Stimulated activated effector memory CD8-positive, alpha-beta T cell treated with anti-CD3 and anti-CD28 coated beads, Interleukin-12 subunit alpha, Interleukin-12 subunit beta, amount 100 ng/mL, for 72 hours (primary cell): ENCODE measurements around the gene ETV5.

Experiments used
- ATAC-seq: fragments of 150-1000 bp; cut with Tn5 transposase; 2 replicates; pipeline ENCODE4 v1.10.0; 2021
- DNase-seq, 2 donors: peaks; one replicate each; pipeline ENCODE4 v3.0.0; 2021 to 2022; ENCODE audit warnings: low spot score in 2 of 2
- H3K27ac Mint-ChIP-seq: one replicate; pipeline ENCODE4 v1.8.0; 2022; ENCODE audit warnings: mild to moderate bottlenecking, mixed read lengths
- H3K36me3 Mint-ChIP-seq: one replicate; pipeline ENCODE4 v1.8.0; 2022; ENCODE audit warnings: mild to moderate bottlenecking, mixed read lengths
- H3K4me1 Mint-ChIP-seq: one replicate; pipeline ENCODE4 v1.8.0; 2022; ENCODE audit warnings: mixed read lengths
- H3K4me3 Mint-ChIP-seq: one replicate; pipeline ENCODE4 v1.8.0; 2022; ENCODE audit warnings: mild to moderate bottlenecking, mixed read lengths
- H3K9me3 Mint-ChIP-seq: one replicate; pipeline ENCODE4 v1.8.0; 2022; ENCODE audit warnings: mixed read lengths

The ETV5 gene

GRCh38 chr3:186093271-186093900 is 15.5 kb downstream of the ETV5 start:
- peaks cover 4% of the 10 kb centered on the region for H3K4me1 Mint-ChIP-seq
- ATAC-seq, result no peak
- DNase-seq, result no peak
- H3K36me3 Mint-ChIP-seq, result no peaks in the 10 kb centered on the region
- no peak overlapping the region for H3K4me3 Mint-ChIP-seq
- no peak overlapping the region for H3K27ac Mint-ChIP-seq
- H3K9me3 Mint-ChIP-seq, result no peaks in the 10 kb centered on the region

- Mint-ChIP-seq H3K36me3 (no peaks in the 10 kb centered on the region), H3K4me3 (no peak overlapping the region), H3K27ac (no peak overlapping the region), H3K9me3 (no peaks in the 10 kb centered on the region), H3K4me1 (no peaks in the 10 kb centered on the region)
- DNase-seq (no peak), ATAC-seq (no peak)
Observed at GRCh38 chr3:186092360-186093070, 16.4 kb downstream of the ETV5 start.

GRCh38 chr3:186090901-186091300 is 18.0 kb downstream of the ETV5 start:
- DNase-seq (no peak), ATAC-seq (no peak)
- Mint-ChIP-seq H3K27ac (no peak overlapping the region), H3K4me3 (no peak overlapping the region), H3K4me1 (no peaks in the 10 kb centered on the region), H3K36me3 (no peaks in the 10 kb centered on the region), H3K9me3 (no peaks in the 10 kb centered on the region)

GRCh38 chr3:186088335-186088734 is 20.6 kb downstream of the ETV5 start:
- Mint-ChIP-seq H3K9me3 (no peaks in the 10 kb centered on the region), H3K4me1 (no peaks in the 10 kb centered on the region), H3K4me3 (no peak overlapping the region), H3K27ac (no peak overlapping the region), H3K36me3 (no peaks in the 10 kb centered on the region)
- DNase-seq, result no peak
- no peak for ATAC-seq

GRCh38 chr3:186084264-186084663 is 24.6 kb downstream of the ETV5 start:
- Mint-ChIP-seq H3K36me3 (no peaks in the 10 kb centered on the region), H3K4me1 (no peaks in the 10 kb centered on the region), H3K4me3 (no peak overlapping the region), H3K27ac (no peak overlapping the region), H3K9me3 (no peaks in the 10 kb centered on the region)
- no peak for ATAC-seq
- no peak for DNase-seq

- H3K4me3 Mint-ChIP-seq, result no peak overlapping the region
- H3K36me3 Mint-ChIP-seq, result no peaks in the 10 kb centered on the region
- no peaks in the 10 kb centered on the region for H3K4me1 Mint-ChIP-seq
- no peaks in the 10 kb centered on the region for H3K9me3 Mint-ChIP-seq
- no peak overlapping the region for H3K27ac Mint-ChIP-seq
- no peak for DNase-seq
- ATAC-seq, result no peak
Observed at GRCh38 chr3:186083746-186084145, 25.1 kb downstream of the ETV5 start.

GRCh38 chr3:186082150-186082549 is 26.7 kb downstream of the ETV5 start:
- no peaks in the 10 kb centered on the region for H3K9me3 Mint-ChIP-seq
- DNase-seq (no peak), ATAC-seq (no peak)
- H3K27ac Mint-ChIP-seq, result no peak overlapping the region
- H3K4me3 Mint-ChIP-seq, result no peak overlapping the region
- no peaks in the 10 kb centered on the region for H3K4me1 Mint-ChIP-seq
- H3K36me3 Mint-ChIP-seq, result no peaks in the 10 kb centered on the region

GRCh38 chr3:186081678-186082077 is 27.2 kb downstream of the ETV5 start:
- no peak overlapping the region for H3K27ac Mint-ChIP-seq
- H3K36me3 Mint-ChIP-seq, result no peaks in the 10 kb centered on the region
- H3K4me1 Mint-ChIP-seq, result no peaks in the 10 kb centered on the region
- ATAC-seq, result no peak
- H3K9me3 Mint-ChIP-seq, result no peaks in the 10 kb centered on the region
- DNase-seq, result no peak
- H3K4me3 Mint-ChIP-seq, result no peak overlapping the region

GRCh38 chr3:186080849-186081438 is 27.9 kb downstream of the ETV5 start:
- DNase-seq, result no peak

GRCh38 chr3:186079925-186080324 is 29.0 kb downstream of the ETV5 start:
- ATAC-seq (no peak), DNase-seq (no peak)
- Mint-ChIP-seq H3K36me3 (no peaks in the 10 kb centered on the region), H3K4me3 (no peak overlapping the region), H3K27ac (no peak overlapping the region), H3K4me1 (no peaks in the 10 kb centered on the region), H3K9me3 (peaks cover 2% of the 10 kb centered on the region)

More at GRCh38 chr3:186080849-186081438, 27.9 kb downstream of the ETV5 start:
- H3K4me3 Mint-ChIP-seq, result no peak overlapping the region
- H3K27ac Mint-ChIP-seq, result no peak overlapping the region
- ATAC-seq, result no peak
- H3K9me3 Mint-ChIP-seq, result no peaks in the 10 kb centered on the region
- H3K4me1 Mint-ChIP-seq, result no peaks in the 10 kb centered on the region
- H3K36me3 Mint-ChIP-seq, result no peaks in the 10 kb centered on the region

- Mint-ChIP-seq H3K4me1 (no peaks in the 10 kb centered on the region), H3K4me3 (no peak overlapping the region), H3K9me3 (peaks cover 2% of the 10 kb centered on the region), H3K36me3 (no peaks in the 10 kb centered on the region), H3K27ac (no peak overlapping the region)
- DNase-seq, result no peak
- no peak for ATAC-seq
Observed at GRCh38 chr3:186077466-186077865, 31.4 kb downstream of the ETV5 start.

- no peaks in the 10 kb centered on the region for H3K4me1 Mint-ChIP-seq
- DNase-seq, result no peak
- no peak overlapping the region for H3K27ac Mint-ChIP-seq
- H3K9me3 Mint-ChIP-seq, result peaks cover 2% of the 10 kb centered on the region
- H3K4me3 Mint-ChIP-seq, result no peak overlapping the region
- no peaks in the 10 kb centered on the region for H3K36me3 Mint-ChIP-seq
- no peak for ATAC-seq
Observed at GRCh38 chr3:186075931-186076567, 32.8 kb downstream of the ETV5 start.

GRCh38 chr3:186075489-186075888 is 33.4 kb downstream of the ETV5 start:
- ATAC-seq, result no peak
- H3K27ac Mint-ChIP-seq, result no peak overlapping the region

GRCh38 chr3:186073641-186074040 is 35.2 kb downstream of the ETV5 start:
- Mint-ChIP-seq H3K36me3 (no peaks in the 10 kb centered on the region), H3K27ac (no peak overlapping the region)
- no peak for ATAC-seq

More at GRCh38 chr3:186075489-186075888, 33.4 kb downstream of the ETV5 start:
- Mint-ChIP-seq H3K9me3 (peaks cover 2% of the 10 kb centered on the region), H3K4me3 (no peak overlapping the region), H3K36me3 (no peaks in the 10 kb centered on the region), H3K4me1 (no peaks in the 10 kb centered on the region)
- no peak for DNase-seq

GRCh38 chr3:186070996-186071395 is 37.9 kb downstream of the ETV5 start:
- Mint-ChIP-seq H3K36me3 (no peaks in the 10 kb centered on the region), H3K27ac (no peak overlapping the region)
- ATAC-seq, result no peak

More at GRCh38 chr3:186073641-186074040, 35.2 kb downstream of the ETV5 start:
- H3K9me3 Mint-ChIP-seq, result peaks cover 2% of the 10 kb centered on the region
- DNase-seq, result no peak
- H3K4me1 Mint-ChIP-seq, result peaks cover 4% of the 10 kb centered on the region
- no peak overlapping the region for H3K4me3 Mint-ChIP-seq

More at GRCh38 chr3:186070996-186071395, 37.9 kb downstream of the ETV5 start:
- H3K9me3 Mint-ChIP-seq, result peaks cover 2% of the 10 kb centered on the region
- DNase-seq, result no peak
- H3K4me3 Mint-ChIP-seq, result no peak overlapping the region
- H3K4me1 Mint-ChIP-seq, result peaks cover 11% of the 10 kb centered on the region
